Loucy (cell line): ENCODE results near the gene EEA1.

Experiments used
- H2AFZ ChIP-seq: fragments of 200-600 bp; sonication (generic); 2 replicates; pipeline ENCODE4 v1.6.0; 2016; ENCODE audit warnings: antibody characterized with exemption, mild to moderate bottlenecking, low read length, moderate library complexity
- H3F3A ChIP-seq: fragments of 200-600 bp; 2 replicates; pipeline ENCODE4 v1.6.0; 2016; ENCODE audit warnings: antibody characterized with exemption, low read depth, mild to moderate bottlenecking
- H3K27me3 ChIP-seq: fragments of 200-600 bp; sonication (generic); 2 replicates; pipeline ENCODE4 v1.6.1; 2014; ENCODE audit warnings: low read length, mild to moderate bottlenecking; ENCODE audit not compliant: insufficient read depth, poor library complexity, severe bottlenecking
- H3K36me3 ChIP-seq: fragments of 200-600 bp; sonication (generic); 2 replicates; pipeline ENCODE4 v1.6.1; 2016; ENCODE audit warnings: low read length; ENCODE audit not compliant: insufficient read depth
- H3K4me1 ChIP-seq: fragments of 200-600 bp; sonication (generic); 2 replicates; pipeline ENCODE4 v1.5.1; 2014; ENCODE audit warnings: low read length, mild to moderate bottlenecking; ENCODE audit not compliant: insufficient read depth, poor library complexity, severe bottlenecking
- H3K4me2 ChIP-seq: fragments of 200-600 bp; sonication (generic); 2 replicates; pipeline ENCODE4 v1.6.0; 2014; ENCODE audit warnings: antibody characterized with exemption, low read length, low read depth, mild to moderate bottlenecking; ENCODE audit not compliant: poor library complexity, severe bottlenecking
- H3K4me3 ChIP-seq: fragments of 200-600 bp; sonication (generic); 2 replicates; pipeline ENCODE4 v1.5.1; 2014; ENCODE audit warnings: low read length, mild to moderate bottlenecking, mixed read lengths; ENCODE audit not compliant: poor library complexity, severe bottlenecking
- H3K79me2 ChIP-seq: fragments of 200-600 bp; sonication (generic); 2 replicates; pipeline ENCODE4 v1.6.1; 2014; ENCODE audit warnings: low read length; ENCODE audit not compliant: insufficient read depth
- H3K9ac ChIP-seq: fragments of 200-600 bp; sonication (generic); 2 replicates; pipeline ENCODE4 v1.6.0; 2014; ENCODE audit warnings: mild to moderate bottlenecking, low read depth, low read length, moderate library complexity; ENCODE audit not compliant: poor library complexity, severe bottlenecking
- H3K9me2 ChIP-seq: fragments of 200-600 bp; sonication (generic); replicated peaks from 2 replicates; pipeline ENCODE4 v1.6.1; 2016; ENCODE audit warnings: low read depth, low read length, mixed read lengths
- H3K9me3 ChIP-seq: fragments of 200-600 bp; sonication (generic); 2 replicates; pipeline ENCODE4 v1.6.1; 2014; ENCODE audit warnings: mild to moderate bottlenecking, antibody characterized with exemption, low read length, low read depth; ENCODE audit not compliant: insufficient read depth
- H4K20me1 ChIP-seq: fragments of 200-600 bp; sonication (generic); 2 replicates; pipeline ENCODE4 v1.6.0; 2014; ENCODE audit warnings: antibody characterized with exemption, low read length, mild to moderate bottlenecking; ENCODE audit not compliant: insufficient read depth, poor library complexity, severe bottlenecking
- EZH2phosphoT487 ChIP-seq: fragments of 200-600 bp; IDR thresholded peaks from 2 replicates; pipeline ENCODE4 v1.6.1; 2018; ENCODE audit warnings: antibody characterized with exemption, mild to moderate bottlenecking, moderate library complexity, borderline replicate concordance
- TF ChIP-seq, protein P1 (sequence below): fragments of 200-600 bp; sonication (generic); conservative IDR thresholded peaks from 2 replicates; pipeline ENCODE4 v1.5.1; 2014; ENCODE audit warnings: mild to moderate bottlenecking, antibody characterized with exemption, low read length

The EEA1 gene

DNA sequence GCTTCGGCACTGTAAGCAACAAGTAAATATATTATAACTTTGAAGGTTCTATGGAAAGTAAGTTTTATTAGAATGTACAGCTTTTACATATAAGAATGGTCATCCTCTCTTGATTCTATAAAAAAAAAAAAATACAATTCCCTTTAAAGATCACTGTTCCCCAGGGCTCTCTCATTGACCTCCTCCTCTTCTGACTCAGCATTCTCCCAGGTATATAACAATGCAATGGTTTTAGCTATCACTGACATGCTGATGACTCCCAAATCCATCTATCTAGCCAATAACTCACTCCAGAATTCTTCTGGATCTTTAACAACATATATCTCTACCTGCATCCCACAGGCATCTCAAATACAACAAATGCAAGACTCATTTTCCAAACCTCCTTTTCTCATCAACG lies 62.7 kb downstream of the EEA1 start:
- Histone ChIP-seq H3K4me3 (no peak overlapping the region), H3K27me3 (no peaks in the 10 kb centered on the region), H3K4me2 (no peak overlapping the region), H3K9ac (no peak overlapping the region), H3K36me3 (peaks cover 7% of the 10 kb centered on the region; the same call in 1 of the 2 replicates), H3F3A (no peaks in the 10 kb centered on the region), H3K4me1 (peaks cover 15% of the 10 kb centered on the region), H3K9me2 (no peaks in the 10 kb centered on the region), H3K79me2 (no peaks in the 10 kb centered on the region), H3K9me3 (no peaks in the 10 kb centered on the region), H4K20me1 (no peaks in the 10 kb centered on the region), H2AFZ (no peak overlapping the region)
- TF ChIP-seq, protein P1, sequence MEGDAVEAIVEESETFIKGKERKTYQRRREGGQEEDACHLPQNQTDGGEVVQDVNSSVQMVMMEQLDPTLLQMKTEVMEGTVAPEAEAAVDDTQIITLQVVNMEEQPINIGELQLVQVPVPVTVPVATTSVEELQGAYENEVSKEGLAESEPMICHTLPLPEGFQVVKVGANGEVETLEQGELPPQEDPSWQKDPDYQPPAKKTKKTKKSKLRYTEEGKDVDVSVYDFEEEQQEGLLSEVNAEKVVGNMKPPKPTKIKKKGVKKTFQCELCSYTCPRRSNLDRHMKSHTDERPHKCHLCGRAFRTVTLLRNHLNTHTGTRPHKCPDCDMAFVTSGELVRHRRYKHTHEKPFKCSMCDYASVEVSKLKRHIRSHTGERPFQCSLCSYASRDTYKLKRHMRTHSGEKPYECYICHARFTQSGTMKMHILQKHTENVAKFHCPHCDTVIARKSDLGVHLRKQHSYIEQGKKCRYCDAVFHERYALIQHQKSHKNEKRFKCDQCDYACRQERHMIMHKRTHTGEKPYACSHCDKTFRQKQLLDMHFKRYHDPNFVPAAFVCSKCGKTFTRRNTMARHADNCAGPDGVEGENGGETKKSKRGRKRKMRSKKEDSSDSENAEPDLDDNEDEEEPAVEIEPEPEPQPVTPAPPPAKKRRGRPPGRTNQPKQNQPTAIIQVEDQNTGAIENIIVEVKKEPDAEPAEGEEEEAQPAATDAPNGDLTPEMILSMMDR = no peak
- TF ChIP-seq EZH2phosphoT487 = no peak

DNA sequence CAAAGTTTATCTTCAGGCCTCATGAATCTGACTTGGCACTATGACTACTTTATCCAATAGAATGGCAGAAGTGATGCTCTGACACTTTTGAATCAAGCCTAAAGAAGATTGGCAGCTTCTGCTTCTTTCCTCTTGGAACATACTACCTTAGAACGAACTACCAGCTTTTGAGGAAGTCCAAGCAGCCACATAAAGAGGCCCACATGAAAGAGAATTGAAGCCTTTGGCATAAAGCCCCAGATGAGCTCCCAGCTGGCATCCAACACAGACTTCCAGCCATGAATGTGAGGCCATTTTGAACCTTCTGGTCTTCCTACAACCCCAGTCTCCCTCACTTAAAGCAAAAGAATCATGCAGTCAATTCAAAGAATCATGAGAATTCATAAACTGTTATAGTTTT lies 65.8 kb downstream of the EEA1 start:
- peaks cover 12% of the 10 kb centered on the region; the same call in 1 of the 2 replicates for H3K36me3 ChIP-seq
- TF ChIP-seq, protein P1 = no peak
- TF ChIP-seq EZH2phosphoT487 = no peak
- no peaks in the 10 kb centered on the region for H4K20me1 ChIP-seq
- H3K4me3 ChIP-seq = no peak overlapping the region
- no peak overlapping the region for H2AFZ ChIP-seq
- no peaks in the 10 kb centered on the region for H3K9me2 ChIP-seq
- H3K9ac ChIP-seq = no peak overlapping the region
- H3K9me3 ChIP-seq = no peaks in the 10 kb centered on the region
- peaks cover 7% of the 10 kb centered on the region for H3K4me1 ChIP-seq
- no peak overlapping the region for H3K4me2 ChIP-seq
- H3K27me3 ChIP-seq = no peaks in the 10 kb centered on the region
- no peaks in the 10 kb centered on the region for H3F3A ChIP-seq
- no peaks in the 10 kb centered on the region for H3K79me2 ChIP-seq

DNA sequence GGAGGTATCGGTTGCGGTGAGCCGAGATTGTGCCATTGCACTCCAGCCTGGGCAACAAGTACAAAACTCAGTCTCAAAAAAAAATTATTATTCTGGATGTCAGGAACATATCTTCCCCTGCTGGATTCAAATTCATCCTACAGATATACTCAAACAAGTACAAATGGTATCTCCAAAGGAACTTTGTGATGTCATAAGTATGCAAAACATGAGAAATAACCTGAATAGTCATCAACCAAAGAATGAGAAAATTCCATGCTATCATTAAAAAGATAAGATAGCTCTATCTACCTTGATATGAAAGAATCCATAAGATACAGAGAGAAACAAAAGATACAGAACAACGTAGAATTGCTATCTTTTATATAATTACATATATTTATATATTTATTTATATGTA lies 67.7 kb downstream of the EEA1 start:
- Histone ChIP-seq H3K9ac (no peak overlapping the region), H3K36me3 (peaks cover 27% of the 10 kb centered on the region; the same call in 1 of the 2 replicates)
- TF ChIP-seq, protein P1 = no peak
- TF ChIP-seq EZH2phosphoT487 = no peak

More for the DNA sequence above, 67.7 kb downstream of the EEA1 start:
- Histone ChIP-seq H3F3A (no peaks in the 10 kb centered on the region), H3K9me3 (no peaks in the 10 kb centered on the region), H2AFZ (no peak overlapping the region), H4K20me1 (no peaks in the 10 kb centered on the region), H3K4me3 (no peak overlapping the region), H3K27me3 (no peaks in the 10 kb centered on the region), H3K9me2 (no peaks in the 10 kb centered on the region), H3K79me2 (no peaks in the 10 kb centered on the region), H3K4me1 (peaks cover 7% of the 10 kb centered on the region), H3K4me2 (no peak overlapping the region)
